ENCODE data around the gene CFAP57. TPM values are rescaled to one million over a fixed set of nuclear protein-coding genes. Genes with fewer than 3 reads are reported as not detected.

Gene CFAP57
- total and polyA plus RNA-seq, 2 of the 4 experiments (the other 2 are of a cell fraction): 0.29 to 0.36 TPM

- no peak overlapping the region; the same call in 1 of the 2 replicates for H3K27ac ChIP-seq (ENCODE audit: insufficient read depth, low read length)
- CTCF ChIA-PET: interaction anchor here (0.7 to 1.4 kb wide), 2 partner anchors 15 to 64 kb away, joined by 3 read pairs; partner anchors contain the start of gene CDC20
- no peak overlapping the region; the same call in 1 of the 2 replicates for H2BK120ac ChIP-seq (ENCODE audit: low read depth, low read length)
- peak overlapping the region; percentile 40; the same call in 1 of the 2 replicates for H4K5ac ChIP-seq (ENCODE audit: low read depth, low read length)
- H4K8ac ChIP-seq (ENCODE audit: low read depth in 2 of 2, low read length in 2 of 2): no peak overlapping the region
- H3K79me1 ChIP-seq (ENCODE audit: low read depth in 1 of 2, low read length in 2 of 2): no peaks in the 10 kb centered on the region
- no peak overlapping the region for H2BK20ac ChIP-seq (ENCODE audit: low read depth, low read length)
- H3K18ac ChIP-seq (ENCODE audit: low read depth, low read length): peak overlapping the region; percentile 4; the same call in 1 of the 2 replicates
- no peaks in the 10 kb centered on the region for H3K9me3 ChIP-seq (ENCODE audit: control insufficient read depth, insufficient read depth, low read length)
- H3K4ac ChIP-seq (ENCODE audit: low read depth, low read length): no peak overlapping the region
- in situ Hi-C loops (cut with MboI; ENCODE audit: low sequenced_read_pairs) (no loop called here), dilution Hi-C loops (cut with HindIII; ENCODE audit: low sequenced_read_pairs, unreplicated experiment) (no loop called here), intact Hi-C loops (cut with micrococcal nuclease) (no loop called here)
- no TSS peak for BruUV-seq (replicated peaks)
- H3K4me1 ChIP-seq (ENCODE audit: control insufficient read depth, insufficient read depth, low read length): peaks cover 10% of the 10 kb centered on the region
- H3K9me1 ChIP-seq (ENCODE audit: insufficient read depth, low read length): peaks cover 3% of the 10 kb centered on the region; the same call in 1 of the 2 replicates
- H3K4me2 ChIP-seq (ENCODE audit: low read depth, low read length): no peak overlapping the region
- ATAC-seq (ENCODE audit: low read depth): no peak
- no peak overlapping the region for H3K9ac ChIP-seq (ENCODE audit: low read depth, low read length)
- no CpG with 5 or more reads among the region's 8 CpGs for WGBS, 2 experiments (ENCODE audit: extremely low coverage in 2 of 2, insufficient read length in 1 of 2)
- no peak overlapping the region for H3K23ac ChIP-seq (ENCODE audit: low read depth, low read length)
- no peak overlapping the region for H2AFZ ChIP-seq (replicated peaks; ENCODE audit: low read length, poor library complexity)
- no peak overlapping the region for H2BK5ac ChIP-seq (ENCODE audit: low read depth, low read length, poor library complexity, severe bottlenecking)
- H3K36me3 ChIP-seq (ENCODE audit: control insufficient read depth, insufficient read depth, low read length): no peaks in the 10 kb centered on the region
- no peak overlapping the region for H3K14ac ChIP-seq (replicated peaks; ENCODE audit: low read depth, low read length)
- peaks cover 2% of the 10 kb centered on the region; the same call in 1 of the 2 replicates for H3K27me3 ChIP-seq (ENCODE audit: control insufficient read depth, insufficient read depth, low read length)
- H3K56ac ChIP-seq (ENCODE audit: extremely low read depth, insufficient read depth, low read length): no peak overlapping the region
- H2AK9ac ChIP-seq (replicated peaks; ENCODE audit: low read depth, low read length, poor library complexity): no peak overlapping the region
- H4K20me1 ChIP-seq (ENCODE audit: insufficient read depth, low read length): no peaks in the 10 kb centered on the region
- TF ChIP-seq POLR2A (IDR thresholded peaks at IDR 0.05; ENCODE audit: low read depth, low read length): no peak
- TF ChIP-seq USF2 (IDR thresholded peaks at IDR 0.05; ENCODE audit: low read depth, low read length): no peak
- TF ChIP-seq CHD1 (IDR thresholded peaks at IDR 0.05; ENCODE audit: low read depth, low read length): no peak
- TF ChIP-seq RFX5 (IDR thresholded peaks at IDR 0.05; ENCODE audit: low read depth, low read length): no peak
- TF ChIP-seq CTCF (conservative IDR thresholded peaks at IDR 0.05; ENCODE audit: low read depth, low read length): no peak
- no peak for TF ChIP-seq SMC3 (IDR thresholded peaks at IDR 0.05; ENCODE audit: low read depth, low read length)
- no peak for TF ChIP-seq FOS (IDR thresholded peaks at IDR 0.05; ENCODE audit: low read depth, low read length)
- no peak for TF ChIP-seq NFE2L2 (IDR thresholded peaks at IDR 0.05; ENCODE audit: low read depth, low read length)
- H4K91ac ChIP-seq (ENCODE audit: insufficient read depth, low read depth, low read length): no peak overlapping the region
- POLR2A ChIA-PET (ENCODE audit: unreplicated experiment): no interaction called here
- H2AK5ac ChIP-seq (ENCODE audit: low read depth, low read length): no peak overlapping the region
- H2BK15ac ChIP-seq (ENCODE audit: low read depth, low read length): no peak overlapping the region
- no peak for DNase-seq
- H3K4me3 ChIP-seq (ENCODE audit: insufficient read depth, low read depth, low read length): no peak overlapping the region
These were observed 122.6 kb downstream of the CFAP57 start for GRCh38 chr1:43294761-43295160.

Data from IMR-90 (cell line).